Stimulated activated CD4-positive, alpha-beta T cell treated with anti-CD3 and anti-CD28 coated beads, Interleukin-1b, Interleukin-23, amount 100 ng/mL, for 1 hour (primary cell): ENCODE results near the gene RNF187.
"Not testable (repeated sequence)": the region's sequence is repeated elsewhere in the genome, so short reads cannot be mapped to it uniquely, and the experiment has no call there.

ENCODE experiments used
- DNase-seq, 2 donors: peaks; one replicate each; pipeline ENCODE4 v3.0.0-alpha.2; 2020; ENCODE audit warnings: low read depth in 2 of 2

RNF187 gene

GRCh38 chr1:228460821-228461220 is 26.4 kb upstream of the RNF187 start:
- no peak for DNase-seq

GRCh38 chr1:228462560-228462959 is 24.6 kb upstream of the RNF187 start:
- no peak for DNase-seq

DNA sequence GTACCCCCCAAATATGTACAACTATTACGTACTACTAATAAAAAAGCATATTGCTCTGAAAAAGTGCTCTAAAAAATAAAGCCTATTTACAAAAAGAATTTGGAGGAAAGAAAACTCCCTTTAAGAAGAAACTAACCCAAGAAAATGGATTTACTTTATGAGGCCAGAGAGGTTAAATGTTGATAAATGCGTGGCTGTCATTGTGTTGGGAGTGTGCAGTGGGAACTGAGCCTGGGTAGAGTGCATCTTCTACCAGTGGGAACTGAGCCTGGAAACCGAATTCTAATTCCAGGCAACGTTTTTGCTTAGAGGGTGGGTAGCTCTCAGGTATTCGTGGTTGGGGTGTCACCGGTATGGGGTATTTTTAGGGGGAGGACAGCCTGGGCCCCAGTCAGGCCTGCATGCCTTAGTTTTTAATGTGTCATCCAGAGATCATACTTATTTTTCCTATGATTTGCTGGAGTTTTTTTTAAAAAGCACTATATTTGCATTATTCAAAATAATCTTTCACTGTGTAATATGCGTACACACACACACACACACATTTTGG is 24.1 kb upstream of the RNF187 start:
- no peak for DNase-seq

- no peak for DNase-seq
Measured at GRCh38 chr1:228463559-228464455, 23.4 kb upstream of the RNF187 start.

GRCh38 chr1:228464487-228464983 is 22.6 kb upstream of the RNF187 start:
- DNase-seq: peak; percentile 60 to 62

- no peak for DNase-seq
Measured at GRCh38 chr1:228465141-228465540, 22.0 kb upstream of the RNF187 start.

DNA sequence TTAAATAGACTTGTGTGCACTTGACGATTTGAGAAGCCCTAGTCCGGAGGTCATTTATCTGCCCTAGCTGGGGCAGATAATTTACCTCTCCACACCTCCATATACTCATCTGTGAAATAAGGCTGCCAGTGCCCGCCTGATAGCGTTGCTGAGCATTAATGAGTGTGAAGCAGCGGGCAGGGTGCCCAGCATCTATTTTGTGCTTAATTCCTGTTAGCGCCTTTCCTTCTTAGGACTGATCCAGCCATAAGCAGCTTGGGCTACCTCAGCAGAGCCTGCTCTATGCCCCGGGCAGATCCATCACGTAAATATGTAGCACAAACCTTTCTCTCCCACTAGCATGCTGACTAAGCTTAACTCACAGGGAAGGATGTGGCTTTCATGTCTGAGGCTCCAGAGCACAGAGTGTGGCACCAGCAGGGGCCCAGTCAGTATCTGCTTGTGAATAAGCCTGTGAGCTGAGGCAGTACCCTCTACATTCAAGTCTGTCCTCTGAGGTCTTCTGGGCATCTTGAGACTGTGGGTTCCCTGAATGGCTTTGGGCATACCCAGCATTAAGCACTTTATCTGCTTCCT is 21.5 kb upstream of the RNF187 start:
- no peak for DNase-seq

DNA sequence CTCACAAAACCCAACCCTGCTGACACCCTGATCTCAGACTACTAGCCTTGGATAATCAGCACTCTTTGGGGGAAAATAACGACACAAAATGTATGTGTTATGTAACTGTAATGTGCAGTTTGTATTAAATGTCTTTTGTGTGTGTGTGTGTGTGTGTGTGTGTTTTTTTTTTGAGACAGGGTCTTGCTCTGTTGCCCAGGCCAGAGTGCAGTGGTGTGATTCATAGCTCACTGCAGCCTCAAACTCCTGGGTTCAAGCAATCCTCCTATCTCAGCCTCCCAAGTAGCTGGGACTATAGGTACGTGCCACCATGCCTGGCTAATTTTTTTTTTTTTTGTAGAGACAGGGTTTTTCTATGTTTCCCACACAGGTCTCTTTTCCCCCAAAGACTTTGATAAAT is 19.0 kb upstream of the RNF187 start:
- DNase-seq: not testable (repeated sequence)

DNA sequence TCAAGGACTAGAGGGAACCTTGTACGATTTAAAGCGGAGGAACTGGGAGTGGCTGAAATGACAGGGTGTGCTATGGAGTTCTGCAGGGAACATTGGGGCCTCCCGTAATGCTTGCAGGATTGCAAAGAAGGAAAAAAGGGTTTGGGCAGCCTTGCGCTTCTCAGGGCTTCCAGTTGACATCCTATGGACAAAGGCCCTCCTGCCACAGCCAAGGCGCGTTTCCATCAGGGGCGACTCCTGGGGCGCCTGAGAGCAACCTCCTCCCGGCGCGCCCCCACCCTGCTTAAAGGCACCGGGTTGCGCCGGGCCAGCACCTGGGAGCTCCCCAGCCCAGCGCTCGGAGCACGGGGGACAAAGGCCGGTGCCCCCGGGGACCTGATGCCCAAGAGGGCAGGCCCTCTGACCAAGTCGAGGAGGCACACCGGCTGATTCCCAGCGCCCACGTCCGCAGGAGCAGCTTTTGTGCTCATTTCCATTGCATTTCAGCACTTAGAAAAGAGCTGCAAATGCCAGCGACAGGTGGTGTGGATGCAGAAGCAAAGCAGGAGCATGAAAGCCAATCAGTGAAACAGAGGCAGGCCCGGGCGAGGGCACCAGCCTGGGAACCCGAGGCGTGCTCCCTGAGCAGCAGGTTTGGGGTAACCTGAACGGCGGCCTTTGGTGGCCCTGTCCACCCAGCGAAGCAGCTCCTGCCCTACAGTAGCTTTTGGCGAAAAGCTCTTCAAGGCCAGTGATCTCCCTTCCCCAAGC is 17.6 kb upstream of the RNF187 start:
- no peak for DNase-seq

DNA sequence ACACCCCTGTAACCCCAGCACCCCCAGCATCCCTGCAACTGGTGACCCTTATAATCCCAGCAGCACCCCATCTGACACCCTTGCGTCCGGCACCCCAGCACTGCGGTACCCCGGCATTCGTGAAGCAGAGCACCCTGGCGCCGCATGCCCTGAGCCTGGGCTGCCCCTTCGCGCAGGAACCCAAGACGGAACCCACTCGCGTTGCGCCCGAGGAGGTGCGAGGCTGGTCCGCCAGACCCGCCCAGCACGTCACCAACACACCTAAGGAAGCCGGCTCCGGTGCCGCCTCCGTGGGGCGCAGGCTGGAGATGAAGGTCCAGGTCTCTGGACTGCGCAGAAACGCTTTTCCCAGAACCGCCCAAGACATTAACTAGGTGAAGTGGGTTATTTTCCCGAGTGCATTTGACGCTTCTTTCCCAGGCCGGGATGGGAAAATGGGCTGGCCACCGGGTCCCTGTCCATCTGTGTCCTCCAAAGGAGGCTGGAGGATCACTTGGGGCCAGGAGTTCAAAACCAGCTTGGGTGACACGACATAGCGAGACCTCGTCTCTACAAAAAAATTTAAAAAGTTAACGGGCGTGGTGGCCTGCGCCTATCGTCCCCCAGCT is 15.9 kb upstream of the RNF187 start:
- DNase-seq: no peak

- DNase-seq: no peak
Measured at GRCh38 chr1:228471762-228472398, 15.3 kb upstream of the RNF187 start.

- no peak for DNase-seq
Measured at GRCh38 chr1:228472655-228473054, 14.5 kb upstream of the RNF187 start.

- DNase-seq: no peak
Measured at GRCh38 chr1:228474507-228474906, 12.7 kb upstream of the RNF187 start.

DNA sequence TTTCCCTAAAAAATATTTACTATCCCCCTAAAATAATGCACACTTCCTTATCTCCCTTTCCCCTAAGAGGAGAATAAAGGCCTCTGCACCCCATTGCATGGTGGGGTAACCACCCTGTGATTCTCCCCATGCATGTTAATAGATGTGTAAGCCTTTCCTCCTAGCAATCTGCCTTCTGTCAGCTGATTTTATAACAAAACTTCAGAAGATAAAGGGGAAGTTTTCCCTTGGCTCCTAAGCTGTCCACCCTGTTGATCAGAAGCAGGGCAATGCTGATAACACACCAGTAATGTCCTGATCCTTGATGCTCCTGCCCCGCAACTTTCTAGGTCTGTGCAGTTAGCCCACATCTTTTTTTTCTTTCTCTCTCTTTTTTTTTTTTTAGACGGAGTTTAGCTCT is 11.4 kb upstream of the RNF187 start:
- DNase-seq: no peak

DNA sequence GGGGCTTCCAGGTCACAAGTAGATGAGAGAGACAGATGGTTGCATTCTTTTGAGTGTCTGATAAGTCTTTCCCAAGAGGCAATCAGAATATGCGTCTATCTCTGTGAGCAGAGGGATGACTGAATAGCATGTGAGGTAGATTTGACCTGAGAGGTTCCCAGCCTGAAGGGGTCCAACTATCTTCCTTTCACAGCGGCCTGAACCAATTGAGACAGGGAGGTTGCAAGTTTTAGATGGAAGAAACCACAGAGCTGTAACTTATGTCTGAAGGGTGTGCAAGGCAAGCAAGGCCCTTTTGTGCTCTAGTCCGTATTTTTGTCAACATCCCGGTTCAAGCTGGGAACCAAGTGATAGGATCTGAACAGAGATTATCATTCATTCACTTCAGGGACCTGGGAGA is 9.9 kb upstream of the RNF187 start:
- no peak for DNase-seq

DNA sequence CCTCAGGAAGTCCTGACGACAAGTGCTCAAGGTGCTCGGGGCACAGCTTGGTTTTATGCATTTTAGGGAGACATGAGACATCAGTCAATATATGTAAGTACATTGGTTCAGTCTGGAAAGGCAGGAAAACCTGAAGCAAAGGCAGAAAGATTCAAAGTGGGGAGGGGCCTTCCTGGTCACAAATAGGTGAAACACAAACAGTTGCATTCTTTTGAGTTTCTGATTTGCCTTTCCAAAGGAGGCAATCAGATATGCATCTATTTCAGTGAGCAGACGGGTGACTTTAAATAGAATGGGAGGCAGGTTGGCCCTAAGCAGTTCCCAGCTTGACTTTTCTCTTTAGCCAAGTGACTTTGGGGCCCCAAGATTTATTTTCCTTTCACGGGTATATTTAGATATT is 8.9 kb upstream of the RNF187 start:
- no peak for DNase-seq

- DNase-seq: no peak
Measured at GRCh38 chr1:228478912-228479711, 8.1 kb upstream of the RNF187 start.

GRCh38 chr1:228483789-228484188 is 3.4 kb upstream of the RNF187 start:
- no peak for DNase-seq

DNA sequence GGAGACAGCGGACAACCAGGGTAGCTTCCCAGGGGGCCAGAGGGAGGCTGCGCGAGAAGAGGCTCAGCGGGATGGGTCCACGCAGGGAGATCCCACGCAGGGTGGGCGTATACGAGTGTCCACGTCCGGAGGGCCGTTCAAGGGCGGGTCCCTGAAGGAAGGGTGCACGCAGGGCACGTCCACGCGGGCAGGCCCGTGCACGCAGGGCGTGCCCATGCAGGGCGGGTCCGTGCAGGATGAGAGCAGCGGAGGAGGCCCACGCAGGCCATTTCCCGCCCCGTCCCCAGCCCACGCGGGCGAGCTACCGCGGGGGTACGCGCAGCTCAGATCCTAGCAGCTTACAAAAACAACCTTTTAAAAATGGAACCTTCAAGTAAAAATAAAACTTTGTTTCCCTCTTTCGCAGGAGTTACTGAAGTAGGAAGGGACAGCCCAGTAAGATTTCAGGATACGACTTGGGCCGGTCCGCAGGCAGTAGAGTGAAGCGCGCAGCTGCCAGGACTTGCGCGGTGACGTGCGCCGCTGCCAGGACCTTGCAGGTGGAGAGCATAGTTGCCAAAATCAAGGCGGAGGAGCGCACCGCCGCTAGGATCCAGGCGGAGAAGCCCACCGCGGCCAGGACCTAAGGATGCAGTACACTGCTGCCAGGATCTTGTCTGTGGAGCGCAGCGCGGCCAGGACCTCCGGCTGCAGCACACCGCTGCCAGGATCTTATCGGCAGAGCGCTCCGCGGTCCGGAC is 416 bp upstream of the RNF187 start:
- DNase-seq: peak; percentile 44 to 63
